HG03460 (cell line): ENCODE results near the gene APOL2.

ENCODE experiments used
- ATAC-seq: cut with Tn5 transposase; IDR thresholded peaks from one replicate; pipeline ENCODE4 v1.9.1; 2021; ENCODE audit not compliant: unreplicated experiment

APOL2 gene

GRCh38 chr22:36180038-36180880, 59.1 kb downstream of the APOL2 start:
- ATAC-seq: no peak

DNA sequence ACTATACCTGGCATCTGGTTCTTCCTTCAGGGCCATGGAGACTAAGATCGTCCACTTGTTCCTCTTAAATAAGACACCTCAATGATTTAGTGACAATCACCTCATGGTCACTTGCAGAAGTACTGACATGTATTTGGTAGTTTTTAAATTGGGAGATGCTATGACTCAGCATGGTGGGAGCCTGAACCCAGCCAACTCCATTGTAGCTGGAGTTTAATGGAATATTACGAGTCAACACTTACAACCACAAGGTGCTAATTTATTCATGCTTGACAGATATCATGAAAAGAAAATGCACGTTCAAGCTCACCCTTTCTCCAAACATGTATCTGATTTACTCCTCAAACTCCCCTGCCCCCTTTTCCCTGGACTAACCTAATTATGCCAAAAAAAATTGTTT, 62.2 kb downstream of the APOL2 start:
- ATAC-seq: no peak
